BLaER1 (cell line): Measurements from ENCODE around the gene TMEM217.
"Not testable (repeated sequence)": the region's sequence is repeated elsewhere in the genome, so short reads cannot be mapped to it uniquely, and the experiment has no call there.

Source experiments
- H3K27ac ChIP-seq: shearing (Covaris generic); formaldehyde crosslinking; 2 replicates; pipeline ENCODE4 v1.8.1; 2022
- H3K27me3 ChIP-seq: shearing (Covaris generic); formaldehyde crosslinking; 2 replicates; pipeline ENCODE4 v1.8.1; 2022
- H3K36me3 ChIP-seq: shearing (Covaris generic); formaldehyde crosslinking; 2 replicates; pipeline ENCODE4 v1.8.1; 2022
- H3K4me1 ChIP-seq: shearing (Covaris generic); formaldehyde crosslinking; 2 replicates; pipeline ENCODE4 v1.8.1; 2022
- H3K4me2 ChIP-seq: shearing (Covaris generic); formaldehyde crosslinking; 2 replicates; pipeline ENCODE4 v1.8.1; 2022
- H3K4me3 ChIP-seq: shearing (Covaris generic); formaldehyde crosslinking; 2 replicates; pipeline ENCODE4 v1.8.1; 2022
- H3K9ac ChIP-seq: shearing (Covaris generic); formaldehyde crosslinking; 2 replicates; pipeline ENCODE4 v1.8.1; 2022
- H3K9me3 ChIP-seq: shearing (Covaris generic); formaldehyde crosslinking; 2 replicates; pipeline ENCODE4 v1.8.1; 2022
- H4K20me1 ChIP-seq: shearing (Covaris generic); formaldehyde crosslinking; 2 replicates; pipeline ENCODE4 v1.8.1; 2022
- Cebpa-rat ChIP-seq: shearing (Covaris generic); IDR thresholded peaks from 2 replicates; pipeline ENCODE4 v1.8.1; 2022

The TMEM217 gene

DNA sequence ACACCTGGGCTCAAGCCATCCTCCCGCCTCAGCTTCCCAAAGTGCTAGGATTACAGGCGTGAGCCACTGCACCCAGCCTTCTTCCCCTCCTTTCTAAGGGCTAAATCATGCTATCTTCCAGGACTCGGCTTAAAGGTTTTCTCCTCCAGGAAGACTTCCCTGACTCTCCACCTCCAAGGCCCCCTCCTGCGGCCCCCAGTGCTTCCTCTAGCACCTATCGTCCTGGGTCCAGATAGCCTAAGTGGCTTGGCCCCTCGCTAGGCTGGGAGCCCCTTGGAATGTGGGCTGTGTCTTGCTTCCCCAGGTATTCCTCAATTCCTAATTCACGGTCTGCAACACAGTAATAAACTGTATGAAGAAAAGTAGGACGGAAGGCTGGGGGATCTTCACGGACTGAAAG, 51.3 kb downstream of the TMEM217 start:
- H3K9me3 ChIP-seq: no peaks in the 10 kb centered on the region
- no peak overlapping the region for H3K4me2 ChIP-seq
- no peak for TF ChIP-seq Cebpa-rat
- H3K27ac ChIP-seq: no peak overlapping the region
- no peak overlapping the region for H3K4me3 ChIP-seq
- no peaks in the 10 kb centered on the region for H4K20me1 ChIP-seq
- no peak overlapping the region for H3K9ac ChIP-seq
- no peaks in the 10 kb centered on the region for H3K27me3 ChIP-seq
- H3K36me3 ChIP-seq: no peaks in the 10 kb centered on the region
- peaks cover 32% of the 10 kb centered on the region for H3K4me1 ChIP-seq

- no peak for TF ChIP-seq Cebpa-rat
- no peak overlapping the region for H3K4me3 ChIP-seq
- no peaks in the 10 kb centered on the region for H3K36me3 ChIP-seq
- H3K27ac ChIP-seq: no peak overlapping the region
- no peaks in the 10 kb centered on the region for H3K27me3 ChIP-seq
- no peaks in the 10 kb centered on the region for H4K20me1 ChIP-seq
- H3K9me3 ChIP-seq: no peaks in the 10 kb centered on the region
- peaks cover 33% of the 10 kb centered on the region for H3K4me1 ChIP-seq
- no peak overlapping the region for H3K9ac ChIP-seq
- peak overlapping the region; percentile 57 for H3K4me2 ChIP-seq
These were observed 52.0 kb downstream of the TMEM217 start for GRCh38 chr6:37205997-37206340.

GRCh38 chr6:37205175-37205996, 52.6 kb downstream of the TMEM217 start:
- Histone ChIP-seq H4K20me1 (no peaks in the 10 kb centered on the region), H3K4me2 (peak overlapping the region; percentile 57), H3K4me1 (peaks cover 33% of the 10 kb centered on the region), H3K9me3 (no peaks in the 10 kb centered on the region), H3K36me3 (no peaks in the 10 kb centered on the region), H3K4me3 (no peak overlapping the region), H3K9ac (no peak overlapping the region), H3K27me3 (no peaks in the 10 kb centered on the region), H3K27ac (no peak overlapping the region)
- TF ChIP-seq Cebpa-rat: no peak

DNA sequence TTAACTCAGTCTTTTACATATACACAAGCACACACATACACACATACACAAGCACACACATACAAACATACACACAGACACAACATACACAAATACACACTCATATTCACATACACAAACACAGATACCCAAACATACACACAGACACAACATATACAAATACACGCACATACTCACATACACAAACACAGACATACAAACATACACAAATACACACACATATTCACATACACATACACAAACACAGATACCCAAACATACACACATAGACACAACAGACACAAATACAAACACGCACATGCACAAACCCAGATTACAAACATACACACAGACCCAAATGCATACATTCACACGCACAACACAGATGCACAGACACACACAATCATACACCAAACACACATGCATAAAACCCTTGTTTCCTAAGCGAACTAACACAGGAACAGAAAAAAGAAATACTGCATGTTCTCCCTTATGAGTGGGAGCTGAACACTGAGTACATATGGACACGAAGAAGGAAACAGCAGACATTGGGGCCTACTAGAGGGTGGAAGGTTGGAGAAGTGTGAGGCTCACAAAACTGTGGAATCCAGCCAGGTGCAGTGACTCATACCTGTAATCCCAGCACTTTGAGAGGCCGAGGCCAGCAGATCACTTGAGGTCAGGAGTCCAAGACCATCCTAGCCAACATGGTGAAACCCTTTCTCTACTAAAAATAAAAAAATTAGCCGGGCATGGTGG, 53.8 kb downstream of the TMEM217 start:
- H3K4me1 ChIP-seq: peaks cover 33% of the 10 kb centered on the region
- H3K9ac ChIP-seq: no peak overlapping the region
- no peaks in the 10 kb centered on the region for H3K9me3 ChIP-seq
- H4K20me1 ChIP-seq: no peaks in the 10 kb centered on the region
- no peaks in the 10 kb centered on the region for H3K36me3 ChIP-seq
- no peak for TF ChIP-seq Cebpa-rat
- H3K27me3 ChIP-seq: no peaks in the 10 kb centered on the region
- no peak overlapping the region for H3K4me2 ChIP-seq
- H3K4me3 ChIP-seq: no peak overlapping the region
- no peak overlapping the region for H3K27ac ChIP-seq

GRCh38 chr6:37202788-37203491, 55.0 kb downstream of the TMEM217 start:
- H3K4me1 ChIP-seq: peaks cover 33% of the 10 kb centered on the region
- H3K9ac ChIP-seq: no peak overlapping the region
- no peak overlapping the region; the same call in 1 of the 2 replicates for H3K4me2 ChIP-seq
- no peak for TF ChIP-seq Cebpa-rat
- H3K36me3 ChIP-seq: no peaks in the 10 kb centered on the region
- no peak overlapping the region for H3K4me3 ChIP-seq
- no peaks in the 10 kb centered on the region for H3K27me3 ChIP-seq
- no peaks in the 10 kb centered on the region for H3K9me3 ChIP-seq
- no peaks in the 10 kb centered on the region for H4K20me1 ChIP-seq
- no peak overlapping the region for H3K27ac ChIP-seq

- Histone ChIP-seq H3K4me3 (no peak overlapping the region), H3K9ac (no peak overlapping the region), H3K4me2 (no peak overlapping the region), H3K4me1 (peaks cover 33% of the 10 kb centered on the region), H3K9me3 (no peaks in the 10 kb centered on the region), H4K20me1 (no peaks in the 10 kb centered on the region), H3K36me3 (no peaks in the 10 kb centered on the region), H3K27ac (no peak overlapping the region), H3K27me3 (no peaks in the 10 kb centered on the region)
- no peak for TF ChIP-seq Cebpa-rat
These were observed 56.2 kb downstream of the TMEM217 start for GRCh38 chr6:37201726-37202125.

GRCh38 chr6:37200085-37200484, 57.9 kb downstream of the TMEM217 start:
- Histone ChIP-seq H3K4me3 (no peak overlapping the region), H3K9ac (no peak overlapping the region), H4K20me1 (no peaks in the 10 kb centered on the region), H3K4me2 (no peak overlapping the region), H3K36me3 (no peaks in the 10 kb centered on the region), H3K4me1 (peaks cover 23% of the 10 kb centered on the region), H3K27me3 (no peaks in the 10 kb centered on the region), H3K9me3 (no peaks in the 10 kb centered on the region), H3K27ac (no peak overlapping the region)
- no peak for TF ChIP-seq Cebpa-rat

DNA sequence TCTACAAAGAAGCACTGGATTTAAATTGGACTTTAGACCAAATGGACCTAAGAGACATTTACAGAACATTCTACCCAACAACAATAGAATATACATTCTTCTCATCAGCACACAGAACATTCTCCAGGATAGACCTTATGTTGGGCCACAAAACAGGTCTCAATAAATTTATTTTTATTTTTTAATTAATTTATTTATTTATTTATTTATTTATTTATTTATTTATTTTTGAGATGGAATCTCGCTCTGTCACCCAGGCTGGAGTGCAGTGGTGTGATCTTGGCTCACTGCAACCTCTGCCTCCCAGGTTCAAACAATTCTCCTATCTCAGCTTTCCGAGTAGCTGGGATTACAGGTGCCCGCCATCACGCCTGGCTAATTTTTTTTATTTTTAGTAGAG, 61.5 kb downstream of the TMEM217 start:
- not testable (repeated sequence) for H3K4me3 ChIP-seq, H3K27ac ChIP-seq, H3K9me3 ChIP-seq, H4K20me1 ChIP-seq, H3K4me2 ChIP-seq, H3K27me3 ChIP-seq, H3K4me1 ChIP-seq, H3K9ac ChIP-seq, H3K36me3 ChIP-seq

DNA sequence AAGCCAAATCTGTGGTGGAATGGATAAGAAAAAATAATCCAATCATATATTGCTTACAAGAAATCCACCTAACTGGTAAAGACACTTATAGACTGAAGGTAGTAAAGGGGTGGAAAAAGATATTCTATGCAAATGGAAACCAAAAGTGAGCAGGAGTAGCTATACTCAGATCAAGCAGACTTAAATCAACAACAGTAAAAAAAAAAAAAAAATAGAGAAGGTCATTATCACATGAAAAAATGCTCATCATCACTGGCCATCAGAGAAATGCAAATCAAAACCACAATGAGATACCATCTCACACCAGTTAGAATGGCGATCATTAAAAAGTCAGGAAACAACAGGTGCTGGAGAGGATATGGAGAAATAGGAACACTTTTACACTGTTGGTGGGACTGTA, 63.1 kb downstream of the TMEM217 start:
- not testable (repeated sequence) for H3K27ac ChIP-seq, H3K9me3 ChIP-seq, H3K4me1 ChIP-seq, H3K27me3 ChIP-seq, H3K9ac ChIP-seq, H4K20me1 ChIP-seq, H3K4me3 ChIP-seq, H3K36me3 ChIP-seq, H3K4me2 ChIP-seq

- H3K9ac ChIP-seq: no peak overlapping the region
- H3K4me1 ChIP-seq: peaks cover 12% of the 10 kb centered on the region
- no peaks in the 10 kb centered on the region for H3K9me3 ChIP-seq
- H3K36me3 ChIP-seq: no peaks in the 10 kb centered on the region
- H3K27me3 ChIP-seq: no peaks in the 10 kb centered on the region
- H3K4me2 ChIP-seq: no peak overlapping the region
- no peak overlapping the region for H3K4me3 ChIP-seq
- H4K20me1 ChIP-seq: no peaks in the 10 kb centered on the region
- TF ChIP-seq Cebpa-rat: no peak
- H3K27ac ChIP-seq: no peak overlapping the region
These were observed 65.3 kb downstream of the TMEM217 start for GRCh38 chr6:37192666-37193065.
